ENCODE measurements around the gene DLGAP5. TPM values are rescaled to one million over a fixed set of nuclear protein-coding genes. Genes with fewer than 3 reads are reported as not detected.

DLGAP5 gene
- total RNA-seq, 2 donors from 2014 or later: 4.0 to 8.1 TPM

GRCh38 chr14:55194656-55195355, 3.4 kb upstream of the DLGAP5 start:
- ATAC-seq (no peak), DNase-seq (no peak)
- intact Hi-C loops (cut with DNase I, micrococcal nuclease): no loop called here

DNA sequence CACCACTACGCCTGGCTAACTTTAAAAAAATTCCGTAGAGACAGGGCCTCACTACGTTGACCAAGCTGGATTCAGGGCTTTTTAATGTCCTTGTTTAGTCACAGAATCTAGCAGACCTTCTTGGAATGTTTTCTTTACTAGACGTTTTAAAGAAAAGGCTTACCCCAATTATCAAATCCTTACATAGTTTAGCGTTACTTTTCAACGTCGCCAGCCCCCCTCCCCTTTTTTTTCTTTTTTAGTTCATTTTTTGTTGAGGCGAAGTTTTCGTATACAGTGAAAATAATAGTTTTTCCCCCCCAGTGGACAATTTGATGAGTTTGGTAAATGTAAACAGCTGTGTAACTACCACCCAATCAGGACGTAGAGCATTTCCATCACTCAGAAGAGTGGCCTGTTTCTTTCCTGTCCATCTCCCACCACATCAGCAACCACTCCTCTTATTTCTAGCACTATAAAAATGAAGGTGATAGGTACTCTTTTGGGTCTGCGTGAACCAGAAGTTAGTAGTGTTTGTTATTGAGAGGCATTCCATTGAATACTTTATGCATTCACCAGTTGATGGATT, 753 bp upstream of the DLGAP5 start:
- no peak for ATAC-seq
- no peak for DNase-seq
- intact Hi-C loops (cut with DNase I, micrococcal nuclease): no loop called here

DNA sequence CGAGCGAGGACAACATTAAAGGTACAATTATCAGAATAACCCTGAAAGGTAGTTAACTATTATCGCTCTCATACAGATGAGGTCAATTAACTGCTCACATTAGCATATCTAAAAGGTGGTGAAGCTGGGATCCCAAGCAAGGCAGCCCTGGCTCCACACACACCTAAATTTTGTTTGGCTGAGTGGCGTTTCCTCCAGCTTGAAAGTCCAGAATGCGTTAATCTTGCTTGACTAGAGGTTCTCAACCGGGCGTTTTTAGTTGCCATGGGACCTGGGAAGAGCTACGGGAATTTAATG, 531 bp downstream of the DLGAP5 start:
- peak; percentile 0 for ATAC-seq
- DNase-seq: no peak
- intact Hi-C loops (cut with DNase I, micrococcal nuclease): no loop called here

DNA sequence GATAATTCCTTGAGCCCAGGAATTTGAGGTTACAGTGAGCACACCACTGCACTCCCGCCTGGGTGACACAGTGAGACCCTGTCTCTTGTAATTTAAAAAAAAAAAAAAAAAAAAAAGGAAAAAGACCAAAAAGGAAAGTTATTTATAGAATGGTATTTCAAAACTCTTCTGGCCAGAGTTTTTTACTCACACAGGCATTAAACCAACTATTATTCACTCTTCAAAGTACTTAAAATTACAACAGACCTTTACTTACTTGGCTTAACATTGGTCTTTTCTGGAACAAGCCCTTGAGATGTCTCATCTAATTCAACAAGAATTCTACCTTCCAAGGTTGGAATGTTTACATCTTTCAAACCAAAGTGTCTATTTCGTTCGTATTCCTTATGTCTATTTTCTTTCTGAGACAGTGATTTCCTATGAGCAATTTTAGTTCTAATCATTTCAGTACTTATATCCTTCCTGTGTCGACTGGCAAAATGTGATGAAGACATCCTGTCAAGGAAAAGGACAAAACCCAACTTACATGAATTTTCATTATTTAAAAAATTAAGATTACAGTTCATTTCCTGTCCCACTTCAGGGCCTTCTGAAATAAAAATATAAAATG, 2.6 kb downstream of the DLGAP5 start:
- intact Hi-C loops (cut with DNase I, micrococcal nuclease): no loop called here
- DNase-seq (no peak), ATAC-seq (no peak)

DNA sequence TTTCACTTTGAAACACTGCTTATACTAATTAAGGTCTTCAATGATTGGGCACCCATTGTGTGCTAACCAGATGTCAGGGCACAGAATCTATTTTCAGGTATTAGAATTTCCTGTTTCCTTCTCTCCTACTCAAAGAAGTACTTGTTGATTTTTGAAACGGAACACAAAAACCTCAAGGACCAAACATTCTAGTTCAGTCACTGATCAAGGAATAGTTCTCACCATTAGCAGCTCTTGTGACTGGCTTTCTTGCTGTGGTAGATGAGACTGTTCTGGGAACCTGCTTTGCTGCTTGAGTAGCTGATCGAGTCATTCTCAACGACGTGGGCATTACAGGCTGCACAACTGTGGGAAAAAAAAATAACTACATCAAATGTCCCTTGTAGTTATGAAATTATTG, 11.0 kb downstream of the DLGAP5 start:
- DNase-seq: no peak
- ATAC-seq: no peak
- intact Hi-C loops (cut with DNase I, micrococcal nuclease): no loop called here

DNA sequence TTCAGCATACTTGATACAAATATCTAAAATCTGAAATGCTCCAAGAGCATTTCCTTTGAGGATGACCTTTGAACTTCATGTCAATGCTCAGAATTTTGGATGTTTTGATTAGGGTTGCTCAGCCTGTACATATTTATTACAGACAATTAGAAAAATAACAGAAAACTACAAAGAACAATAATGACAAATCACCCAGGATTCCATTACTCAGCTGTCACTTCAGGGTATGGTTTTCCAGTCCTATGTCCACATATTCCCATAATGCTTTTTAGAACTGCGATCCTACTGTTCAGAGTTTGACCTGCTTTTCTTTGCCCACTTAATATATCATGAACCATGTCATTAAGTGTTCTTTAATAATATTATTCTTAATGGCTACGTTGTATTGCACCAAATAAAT, 11.4 kb downstream of the DLGAP5 start:
- intact Hi-C loops (cut with DNase I, micrococcal nuclease): no loop called here
- ATAC-seq (no peak), DNase-seq (no peak)

DNA sequence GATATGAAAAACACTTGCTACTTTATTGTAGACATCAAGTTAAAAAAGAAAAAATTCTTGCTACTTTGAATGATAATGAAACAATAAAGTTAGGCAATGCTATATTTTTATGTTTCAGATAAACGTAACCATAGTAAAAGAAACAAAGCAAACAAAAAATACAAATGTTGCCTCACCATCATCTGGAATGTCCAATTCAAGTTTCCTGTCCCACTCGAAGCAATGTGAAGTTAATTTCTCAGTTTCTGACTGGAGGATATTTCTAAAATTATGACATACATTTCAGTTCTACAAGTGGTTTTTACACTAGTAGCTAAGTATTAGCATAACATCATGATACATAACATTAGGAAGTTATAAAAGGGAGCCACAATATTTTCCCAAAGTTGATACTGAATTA, 20.9 kb downstream of the DLGAP5 start:
- DNase-seq: no peak
- intact Hi-C loops (cut with DNase I, micrococcal nuclease): no loop called here
- ATAC-seq: no peak

DNA sequence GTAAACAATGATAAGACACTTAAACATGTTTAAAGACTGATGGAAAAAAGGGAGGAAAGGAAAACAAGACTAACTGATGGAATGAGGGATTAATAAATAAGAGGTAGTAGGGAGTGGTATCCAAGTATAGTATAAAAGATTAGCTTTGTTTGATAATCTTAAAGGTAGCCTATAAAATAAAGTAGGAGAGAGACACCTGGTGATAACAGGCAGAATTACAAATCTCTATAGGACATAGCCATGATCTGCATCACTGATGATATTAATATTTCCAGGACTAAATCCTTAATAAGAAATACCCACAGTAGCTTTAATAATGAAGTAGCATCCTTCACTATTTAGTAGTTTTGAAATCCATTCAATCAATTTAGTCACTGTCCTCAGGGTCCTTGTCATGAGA, 30.4 kb downstream of the DLGAP5 start:
- ATAC-seq: peak; percentile 87
- DNase-seq: no peak
- intact Hi-C loops (cut with DNase I, micrococcal nuclease): loop anchor here in 1 of 2 donors (2.0 kb wide), 1 partner anchor 72 kb away; no protein-coding TSS in a partner anchor

GRCh38 chr14:55158412-55158811, 33.0 kb downstream of the DLGAP5 start:
- ATAC-seq (no peak), DNase-seq (no peak)
- intact Hi-C loops (cut with DNase I, micrococcal nuclease): no loop called here

DNA sequence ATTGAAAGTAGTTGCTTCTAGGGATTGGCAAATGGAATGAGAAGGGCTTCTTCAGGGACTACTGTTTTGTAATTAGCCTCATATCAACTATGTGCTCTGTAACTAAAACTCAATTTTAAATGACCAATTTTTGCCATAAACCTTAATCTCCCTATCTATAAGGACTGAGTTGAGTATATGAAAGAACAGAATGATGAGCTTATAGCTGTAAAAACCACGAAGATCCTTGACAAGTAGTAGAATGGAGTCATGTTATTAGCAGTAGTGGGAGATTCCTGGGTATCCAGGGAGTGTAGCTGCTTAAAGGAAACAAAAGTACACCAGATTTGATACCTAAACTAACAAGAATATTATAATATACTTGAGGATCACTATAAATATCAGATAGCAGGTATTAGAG, 34.3 kb downstream of the DLGAP5 start:
- ATAC-seq (no peak), DNase-seq (no peak)
- intact Hi-C loops (cut with DNase I, micrococcal nuclease): no loop called here

- no peak for DNase-seq
- intact Hi-C loops (cut with DNase I, micrococcal nuclease): no loop called here
- ATAC-seq: no peak
Observed at GRCh38 chr14:55153951-55154350, 37.4 kb downstream of the DLGAP5 start.

- intact Hi-C loops (cut with DNase I, micrococcal nuclease): no loop called here
- ATAC-seq (no peak), DNase-seq (no peak)
Observed at GRCh38 chr14:55152052-55152753, 39.2 kb downstream of the DLGAP5 start.

DNA sequence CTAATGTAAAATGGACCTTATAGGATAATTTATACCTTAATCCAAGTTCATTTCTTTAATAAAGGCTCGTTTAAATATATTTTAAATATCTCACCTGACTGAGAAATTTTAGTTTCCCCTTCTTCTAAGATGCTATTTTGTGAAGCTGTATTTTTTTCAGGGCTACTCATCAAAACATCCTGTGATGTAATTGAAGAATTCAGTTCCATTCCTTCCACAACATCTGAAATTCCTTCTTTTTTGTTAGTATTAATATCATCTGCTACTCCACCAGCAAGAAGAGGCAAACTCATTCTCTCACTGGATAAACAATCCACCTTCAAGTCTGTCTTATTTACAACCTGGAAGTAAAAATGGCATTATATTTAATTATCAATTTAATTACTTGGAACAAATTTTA, 39.8 kb downstream of the DLGAP5 start:
- ATAC-seq (no peak), DNase-seq (no peak)
- intact Hi-C loops (cut with DNase I, micrococcal nuclease): no loop called here

DNA sequence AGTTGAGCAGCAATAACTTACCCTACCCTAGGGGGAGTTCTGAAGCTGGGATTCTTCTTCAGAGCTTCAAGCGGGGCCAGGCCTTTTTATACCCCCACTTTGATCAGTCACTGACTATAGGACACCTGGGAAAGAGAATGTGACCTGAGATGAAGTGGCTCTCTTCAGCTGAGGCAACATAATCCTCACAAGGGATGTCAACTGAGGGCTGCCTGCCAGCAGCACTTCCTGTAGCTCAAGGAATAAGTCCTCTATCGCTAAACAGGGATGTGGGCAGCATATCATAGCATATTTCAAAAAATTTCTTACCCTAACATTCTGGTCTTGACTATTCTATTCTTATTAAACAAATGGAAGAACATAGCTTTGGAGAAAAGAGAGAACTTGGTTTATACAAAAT, 45.0 kb downstream of the DLGAP5 start:
- no peak for DNase-seq
- peak; percentile 12 for ATAC-seq
- intact Hi-C loops (cut with DNase I, micrococcal nuclease): loop anchor here in 1 of 2 donors (10.0 kb wide), 1 partner anchor 62 kb away; no protein-coding TSS in a partner anchor

DNA sequence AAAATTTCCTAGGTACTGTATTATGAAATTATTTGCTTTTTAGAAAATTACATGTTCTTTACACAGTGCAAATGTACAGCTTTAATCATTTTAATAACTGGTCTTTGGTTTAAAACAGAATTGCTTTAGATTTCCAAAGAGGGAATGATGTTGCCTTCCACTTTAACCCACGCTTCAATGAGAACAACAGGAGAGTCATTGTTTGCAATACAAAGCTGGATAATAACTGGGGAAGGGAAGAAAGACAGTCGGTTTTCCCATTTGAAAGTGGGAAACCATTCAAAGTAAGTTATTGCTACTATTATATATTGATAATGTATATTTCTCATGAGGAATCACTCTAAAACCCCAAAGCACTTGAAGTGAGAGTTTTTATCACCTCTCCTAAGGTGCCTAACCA, 48.9 kb downstream of the DLGAP5 start:
- DNase-seq: no peak
- intact Hi-C loops (cut with DNase I, micrococcal nuclease): loop anchor here in 1 of 2 donors (10.0 kb wide), 1 partner anchor 58 kb away; no protein-coding TSS in a partner anchor
- no peak for ATAC-seq

DNA sequence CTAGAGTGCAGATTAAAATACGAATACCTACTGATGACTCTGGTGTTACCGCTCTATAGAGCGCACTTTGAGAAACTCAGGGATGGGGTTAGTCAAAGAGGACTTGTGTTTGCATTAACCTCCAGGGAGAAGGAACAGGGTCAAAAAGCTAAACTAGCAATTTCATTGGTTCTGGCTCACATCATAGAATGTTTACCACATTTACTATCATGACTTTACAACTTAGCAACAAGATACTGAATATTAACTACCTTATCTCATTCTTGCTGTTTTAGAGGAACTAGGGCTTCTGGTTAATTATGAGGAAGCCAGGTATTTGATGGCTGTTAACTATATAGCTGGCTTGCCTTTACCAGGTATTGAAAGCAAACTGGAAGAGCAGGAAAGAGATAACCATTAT, 49.6 kb downstream of the DLGAP5 start:
- intact Hi-C loops (cut with DNase I, micrococcal nuclease): loop anchor here in 1 of 2 donors (10.0 kb wide), 1 partner anchor 57 kb away; no protein-coding TSS in a partner anchor
- DNase-seq (no peak), ATAC-seq (peak; percentile 3)

- intact Hi-C loops (cut with DNase I, micrococcal nuclease): loop anchor here in 1 of 2 donors (10.0 kb wide), 1 partner anchor 55 kb away; no protein-coding TSS in a partner anchor
- ATAC-seq (no peak), DNase-seq (no peak)
Observed at GRCh38 chr14:55139696-55140509, 51.5 kb downstream of the DLGAP5 start.

DNA sequence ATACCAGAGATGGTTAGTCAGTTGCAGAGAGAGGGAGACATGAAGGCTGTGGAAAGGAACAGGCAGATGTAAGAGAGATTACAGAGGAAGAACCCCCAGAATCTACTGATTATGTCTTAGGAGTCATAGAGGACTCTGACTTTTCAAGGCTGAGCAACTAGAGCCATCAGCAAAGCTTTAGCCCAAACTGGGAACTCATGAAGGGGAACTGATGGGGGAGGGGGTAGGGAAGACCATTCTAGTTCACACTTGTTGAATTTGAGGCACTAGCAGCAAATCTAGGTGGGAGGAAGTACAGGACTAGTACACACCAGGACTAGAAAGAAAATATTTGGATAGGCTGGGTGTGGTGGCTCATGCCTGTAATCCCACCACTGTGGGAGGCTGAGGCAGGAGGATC, 52.2 kb downstream of the DLGAP5 start:
- intact Hi-C loops (cut with DNase I, micrococcal nuclease): no loop called here
- ATAC-seq (no peak), DNase-seq (no peak)

- ATAC-seq (peak; percentile 10), DNase-seq (no peak)
- intact Hi-C loops (cut with DNase I, micrococcal nuclease): no loop called here
Observed at GRCh38 chr14:55138091-55138490, 53.3 kb downstream of the DLGAP5 start.

Measured in left colon (tissue), 2 donors.